SIG-M5 (cell line): ENCODE measurements around the gene HTATSF1.
A peak's percentile ranks its signal among the peaks of the same experiment; 100 is the strongest.

Experiments
- DNase-seq: peaks from one replicate; lab custom pipeline; 2025; lab: John Stamatoyannopoulos, UW

Gene HTATSF1

GRCh38 chrX:136496186-136496763 is 1.1 kb upstream of the HTATSF1 start:
- no peak for DNase-seq

GRCh38 chrX:136496764-136497555 is 432 bp upstream of the HTATSF1 start:
- peak; percentile 39 for DNase-seq

GRCh38 chrX:136519069-136519468 is 21.7 kb downstream of the HTATSF1 start:
- no peak for DNase-seq

- DNase-seq = no peak
Observed at GRCh38 chrX:136523770-136524169, 26.4 kb downstream of the HTATSF1 start.

GRCh38 chrX:136525738-136526606 is 28.6 kb downstream of the HTATSF1 start:
- DNase-seq = no peak

- no peak for DNase-seq
Observed at GRCh38 chrX:136528645-136529315, 31.4 kb downstream of the HTATSF1 start.

- no peak for DNase-seq
Observed at GRCh38 chrX:136529795-136530194, 32.4 kb downstream of the HTATSF1 start.

GRCh38 chrX:136531951-136532350 is 34.6 kb downstream of the HTATSF1 start, which contains the start of gene VGLL1:
VGLL1 (plus strand) TSS chrX:136532215; CDS start chrX:136536021, 3,806 bp downstream.
- DNase-seq = no peak

GRCh38 chrX:136534131-136534530 is 36.7 kb downstream of the HTATSF1 start:
- DNase-seq = no peak

- DNase-seq = no peak
Observed at GRCh38 chrX:136538811-136539210, 41.4 kb downstream of the HTATSF1 start.

- no peak for DNase-seq
Observed at GRCh38 chrX:136540226-136540625, 42.8 kb downstream of the HTATSF1 start.

GRCh38 chrX:136541294-136541693 is 43.9 kb downstream of the HTATSF1 start:
- DNase-seq = no peak

GRCh38 chrX:136542281-136542680 is 44.9 kb downstream of the HTATSF1 start:
- no peak for DNase-seq

GRCh38 chrX:136546371-136546781 is 49.0 kb downstream of the HTATSF1 start:
- no peak for DNase-seq

- no peak for DNase-seq
Observed at GRCh38 chrX:136549226-136549625, 51.8 kb downstream of the HTATSF1 start.

- DNase-seq = no peak
Observed at GRCh38 chrX:136551410-136551809, 54.0 kb downstream of the HTATSF1 start.

- no peak for DNase-seq
Observed at GRCh38 chrX:136555694-136556093, 58.3 kb downstream of the HTATSF1 start.
